HG02885 (cell line): ENCODE data around the gene DPYSL5.

ENCODE experiments used
- ATAC-seq: cut with Tn5 transposase; IDR thresholded peaks from one replicate; pipeline ENCODE4 v1.9.1; 2021; ENCODE audit warnings: mild to moderate bottlenecking; ENCODE audit not compliant: unreplicated experiment, poor library complexity

Gene DPYSL5

DNA sequence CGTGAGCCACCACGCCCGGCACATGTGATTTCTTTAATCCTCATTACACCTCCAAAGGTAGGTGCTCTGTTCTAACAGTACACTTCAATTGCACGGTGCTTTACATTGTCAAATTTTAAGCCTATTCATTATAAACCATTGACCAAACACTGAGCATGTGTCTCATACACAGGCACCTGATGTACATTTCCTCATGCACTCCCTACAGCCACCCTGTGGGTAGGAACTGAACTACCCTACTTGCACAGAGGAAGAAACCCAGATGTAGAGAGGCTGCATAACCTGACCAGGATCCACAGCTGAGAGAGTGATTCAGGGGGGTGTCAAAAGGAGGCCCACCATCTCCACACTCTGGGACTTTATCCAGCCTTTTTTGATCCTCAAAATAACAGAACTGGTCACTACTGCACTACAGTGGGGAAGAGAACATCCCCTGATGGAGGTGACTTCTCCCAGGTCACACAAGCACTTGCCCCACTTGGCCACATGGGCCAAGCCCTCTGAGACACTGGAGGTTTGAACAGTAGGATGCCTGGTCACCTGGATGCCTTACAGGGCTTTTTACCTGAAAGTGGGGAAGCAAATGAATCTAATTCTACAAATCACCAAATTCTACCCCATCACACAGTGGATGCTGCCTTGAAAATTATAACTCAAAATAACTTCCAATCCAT lies 6.9 kb upstream of the DPYSL5 start:
- ATAC-seq, result no peak

DNA sequence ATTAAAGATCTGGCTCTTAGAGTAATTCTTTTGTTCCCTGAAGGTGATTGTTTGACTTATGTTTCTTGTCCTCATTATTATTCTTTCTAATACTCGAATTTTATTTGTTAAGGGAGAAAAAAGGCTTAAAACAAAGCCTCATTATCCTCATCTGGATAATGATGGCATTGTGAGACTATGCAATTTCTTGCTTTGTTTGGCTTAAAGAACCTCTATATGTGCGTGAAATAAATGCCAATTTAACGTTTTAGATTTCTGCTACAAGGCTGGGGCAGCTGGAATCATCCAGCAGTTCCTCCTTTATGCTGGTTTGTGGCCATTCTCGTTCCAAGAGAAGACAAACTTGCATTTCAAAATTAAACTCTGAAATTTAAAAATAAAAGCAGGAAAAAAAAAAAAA lies 4.9 kb upstream of the DPYSL5 start:
- ATAC-seq, result no peak

DNA sequence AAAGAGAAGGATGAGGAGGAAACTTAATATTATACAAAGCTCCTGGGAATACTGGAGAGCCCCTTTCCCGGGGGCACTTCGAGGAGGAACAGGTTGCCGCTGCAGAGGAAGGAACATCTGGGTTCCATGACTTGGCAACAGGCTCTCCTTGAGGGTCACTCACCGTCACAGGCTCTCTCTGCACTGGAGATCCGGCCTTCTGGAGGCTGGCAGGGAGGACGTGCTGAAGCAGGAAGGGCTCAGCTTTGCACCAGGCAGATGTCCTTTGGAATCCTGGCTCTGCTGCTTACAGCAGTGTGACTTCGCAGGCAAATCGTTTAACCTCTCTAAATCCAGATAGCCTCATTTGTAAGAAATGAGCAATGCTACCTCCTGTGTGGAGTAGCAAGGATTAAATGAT lies 2.9 kb upstream of the DPYSL5 start:
- ATAC-seq, result no peak

DNA sequence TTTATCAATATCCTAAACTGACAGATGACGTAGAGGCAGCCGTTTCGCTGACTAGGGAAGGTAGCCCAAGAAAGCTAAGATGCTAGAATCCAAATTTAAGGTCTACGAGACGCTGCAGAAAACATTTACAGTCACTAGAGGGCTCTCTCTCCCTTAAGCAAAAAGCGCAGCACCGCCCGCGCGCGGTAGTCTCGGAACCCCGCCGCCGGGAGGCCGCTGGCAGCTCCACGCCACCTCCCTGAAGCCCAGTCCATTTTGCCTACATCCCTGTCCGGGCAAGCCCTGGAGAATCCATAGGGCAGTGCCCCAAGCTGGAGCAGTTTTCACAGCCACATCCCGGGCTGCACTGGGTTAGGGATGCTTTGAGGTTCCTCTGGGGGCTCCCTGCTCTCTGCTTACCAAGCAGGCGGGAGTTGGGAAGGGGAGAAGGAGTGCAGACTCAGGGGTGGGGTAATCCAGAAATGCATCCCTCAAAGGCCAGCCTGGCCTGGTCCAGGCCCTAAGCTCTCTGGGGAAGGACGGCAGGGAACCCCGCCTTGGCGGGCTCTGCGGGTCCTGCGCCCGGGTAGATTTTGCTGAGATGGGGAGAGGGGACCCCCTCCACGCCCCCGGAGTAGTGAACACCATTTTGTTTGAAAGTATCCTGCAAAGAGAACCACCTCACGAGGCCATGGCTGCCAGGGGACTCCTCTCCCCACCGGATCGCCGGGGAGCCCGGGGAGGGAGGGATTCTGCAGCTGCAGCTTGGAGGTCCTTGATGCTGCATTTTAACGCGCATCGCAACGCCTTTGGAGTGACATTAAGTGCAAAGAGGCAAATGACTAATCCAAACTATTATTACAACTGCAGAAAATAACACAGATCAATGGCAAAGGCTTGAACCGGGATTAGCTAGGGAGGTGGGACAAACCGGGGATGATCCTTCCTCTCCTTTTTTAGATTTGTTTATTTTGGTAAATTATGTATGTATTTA lies 1.3 kb upstream of the DPYSL5 start:
- no peak for ATAC-seq

DNA sequence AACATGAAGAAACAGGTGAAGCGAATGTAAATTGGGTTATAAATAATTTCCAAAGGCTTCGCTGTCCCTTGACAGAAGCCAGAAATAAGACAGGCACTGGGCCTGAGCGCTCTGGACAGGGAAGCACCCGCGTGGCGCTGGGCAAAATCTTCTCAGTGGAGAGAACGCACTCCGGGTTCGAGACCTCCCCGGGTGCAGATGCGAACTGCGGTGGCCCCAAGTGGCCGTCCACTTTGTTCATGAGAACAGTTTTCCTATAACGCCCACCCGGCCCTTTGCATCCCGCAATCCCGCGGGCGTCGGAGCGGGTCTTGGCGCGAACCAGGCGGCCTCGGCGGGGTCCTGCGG lies 651 bp upstream of the DPYSL5 start:
- ATAC-seq, result no peak

DNA sequence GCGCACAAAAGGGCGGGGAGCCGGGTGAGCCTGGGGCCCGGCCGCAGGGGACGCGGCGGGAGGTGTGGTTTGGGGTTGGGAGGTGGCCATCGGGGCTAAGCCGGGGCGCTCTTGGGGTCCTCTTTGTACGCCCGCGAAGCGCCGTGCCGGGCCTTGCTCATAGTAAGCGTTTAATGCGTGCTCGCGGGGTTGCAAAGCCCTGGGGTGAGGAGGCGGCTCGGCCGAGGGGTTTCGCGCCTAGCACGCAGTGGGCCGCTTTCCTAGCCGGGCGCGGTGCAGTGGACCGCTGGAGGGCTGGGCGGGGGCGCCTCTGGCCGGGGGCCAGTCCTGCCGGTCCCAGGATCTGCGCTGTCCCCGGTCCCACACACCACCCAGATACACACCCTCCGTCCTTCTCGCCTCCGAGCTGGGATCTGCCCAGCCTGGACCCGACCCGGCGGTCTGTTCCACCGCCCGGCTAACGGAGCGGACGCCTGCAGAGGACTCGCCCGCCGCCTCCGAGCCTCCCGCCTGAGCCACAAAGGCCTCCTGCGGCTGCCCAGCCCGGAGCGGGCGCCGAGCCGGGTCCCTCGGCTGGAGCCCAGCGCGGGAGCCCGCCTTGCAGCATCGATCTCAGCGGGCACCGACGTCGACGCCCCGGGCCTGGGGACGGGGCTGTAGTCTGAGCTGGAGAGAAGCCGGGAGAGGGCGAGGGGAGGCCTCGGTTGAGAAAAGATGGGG lies 564 bp downstream of the DPYSL5 start:
- ATAC-seq, result no peak

DNA sequence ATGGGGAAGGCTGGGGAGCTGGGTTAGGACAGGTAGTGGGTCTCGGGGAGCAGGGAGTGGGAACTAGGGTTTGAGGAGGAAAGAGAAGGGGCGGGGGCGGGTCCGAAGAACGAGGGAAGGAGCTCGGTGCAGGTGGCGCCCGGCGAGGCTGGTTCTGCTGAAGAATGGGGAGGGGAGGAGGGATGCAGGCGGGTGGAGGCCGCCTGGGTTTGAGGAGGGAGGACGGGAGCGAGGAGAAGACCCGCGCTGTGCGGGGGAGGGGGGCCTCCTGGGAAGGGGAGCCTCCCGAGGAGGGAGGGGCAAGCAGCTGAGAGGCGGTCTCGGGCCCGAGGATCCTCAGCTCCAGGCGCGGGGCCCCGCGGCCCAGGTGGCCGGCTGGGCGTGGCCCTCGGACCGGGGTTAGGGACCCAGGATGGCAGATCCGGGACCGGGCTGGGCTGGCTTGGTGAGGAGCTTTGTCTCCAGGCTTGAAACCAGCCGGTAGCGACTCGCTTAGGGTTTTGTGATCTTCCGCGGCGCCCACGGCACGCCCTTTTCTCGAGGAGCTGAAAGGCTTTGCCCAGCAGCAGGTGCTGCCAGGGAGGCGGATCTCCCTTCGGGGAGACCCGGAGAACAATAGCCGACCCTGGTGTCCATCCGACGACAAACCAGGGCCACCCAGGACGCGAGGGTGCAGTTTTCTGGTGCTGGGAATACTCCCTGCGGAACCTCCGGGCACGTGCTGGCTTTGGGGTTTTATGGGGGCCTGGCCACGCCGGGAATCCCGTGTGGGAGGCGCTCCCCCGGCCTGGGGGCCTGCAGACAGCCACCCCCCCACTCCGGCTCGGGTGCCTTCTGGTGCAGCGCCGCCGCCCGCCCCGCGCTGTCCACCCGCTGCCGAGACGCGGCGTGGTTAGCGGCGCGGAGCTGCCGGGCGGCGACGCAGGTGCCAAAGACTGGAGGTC lies 1.4 kb downstream of the DPYSL5 start:
- ATAC-seq, result no peak

DNA sequence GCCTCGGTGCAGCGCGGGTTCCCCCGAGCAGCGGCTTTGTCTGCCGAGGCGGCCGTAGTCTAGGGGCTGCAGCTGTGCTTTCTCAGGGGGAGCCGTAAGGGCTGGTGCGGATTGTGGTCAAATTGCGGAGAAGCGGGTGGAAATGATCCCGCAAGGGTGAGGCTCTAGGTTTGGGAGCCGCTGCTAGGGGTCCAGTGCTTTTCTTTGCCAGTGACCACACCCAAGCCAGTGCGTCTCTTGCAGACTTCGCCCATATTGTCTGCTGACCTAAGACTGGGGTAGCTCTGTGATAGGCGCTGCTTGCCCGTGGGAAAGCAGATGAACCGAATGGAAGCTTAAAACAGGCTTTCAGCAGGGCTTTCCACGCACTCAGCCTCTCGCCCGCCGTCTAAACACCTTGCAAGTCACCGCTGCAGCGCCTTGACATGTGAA lies 2.1 kb downstream of the DPYSL5 start:
- ATAC-seq, result no peak

DNA sequence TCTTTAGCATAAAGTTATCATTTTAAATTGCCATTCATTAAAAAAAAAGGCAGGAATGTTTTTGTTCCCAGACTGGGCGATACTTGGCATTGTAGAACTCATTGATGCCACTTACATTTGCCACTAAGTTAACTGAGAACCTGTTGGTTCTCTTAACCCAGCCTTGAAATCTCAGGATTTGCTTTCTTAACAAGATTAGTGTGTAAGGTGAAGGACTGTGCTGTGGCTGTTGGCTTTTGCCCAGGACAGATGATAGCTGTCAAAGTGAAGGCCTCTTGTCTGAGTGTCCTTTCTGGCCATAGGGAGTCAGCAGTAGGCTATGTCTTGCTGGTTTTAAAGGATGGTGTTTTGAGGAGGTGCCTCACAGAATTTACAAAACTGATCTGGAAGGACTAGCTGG lies 2.6 kb downstream of the DPYSL5 start:
- no peak for ATAC-seq

DNA sequence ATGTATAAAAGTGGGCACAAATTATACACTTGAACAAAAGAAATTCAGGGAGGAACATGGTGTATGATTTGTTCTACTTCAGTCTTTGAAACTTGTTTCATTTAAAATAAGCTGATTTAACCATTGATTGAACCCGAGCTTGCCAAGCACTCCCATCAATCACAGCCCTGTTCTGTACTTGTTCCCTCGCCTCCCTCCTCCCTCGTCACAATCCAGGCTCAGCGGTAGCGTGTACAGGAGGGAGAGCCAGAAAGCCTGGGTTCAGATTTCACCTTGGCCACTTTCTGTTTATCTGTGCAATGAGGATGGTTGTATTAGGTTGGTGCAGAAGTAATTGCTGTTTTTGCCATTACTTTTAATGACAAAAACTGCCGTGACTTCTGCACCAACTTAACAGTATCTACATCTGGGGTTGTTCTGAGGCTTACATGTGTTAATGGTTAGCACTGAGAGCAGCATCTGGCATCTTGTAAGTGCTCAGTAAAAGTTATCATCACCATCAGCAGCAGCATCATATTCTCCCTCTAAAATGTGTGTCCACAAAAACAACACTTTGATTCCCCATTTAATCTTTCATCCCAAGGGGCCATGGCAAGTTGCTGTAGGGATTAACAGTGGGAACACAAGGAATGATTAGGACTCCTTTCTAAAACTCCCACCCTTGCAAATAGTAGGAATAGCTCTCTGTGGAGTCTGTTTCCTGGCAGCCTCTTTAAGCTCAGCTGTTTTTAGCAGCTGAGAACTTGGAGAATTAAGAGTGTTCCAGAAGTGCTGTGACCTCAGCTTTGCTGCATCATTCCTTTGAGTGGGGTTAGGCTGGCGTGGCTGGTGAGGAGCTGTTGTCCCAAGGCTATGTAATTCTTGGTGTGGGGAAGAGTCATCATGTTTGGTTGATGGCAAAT lies 4.7 kb downstream of the DPYSL5 start:
- no peak for ATAC-seq

DNA sequence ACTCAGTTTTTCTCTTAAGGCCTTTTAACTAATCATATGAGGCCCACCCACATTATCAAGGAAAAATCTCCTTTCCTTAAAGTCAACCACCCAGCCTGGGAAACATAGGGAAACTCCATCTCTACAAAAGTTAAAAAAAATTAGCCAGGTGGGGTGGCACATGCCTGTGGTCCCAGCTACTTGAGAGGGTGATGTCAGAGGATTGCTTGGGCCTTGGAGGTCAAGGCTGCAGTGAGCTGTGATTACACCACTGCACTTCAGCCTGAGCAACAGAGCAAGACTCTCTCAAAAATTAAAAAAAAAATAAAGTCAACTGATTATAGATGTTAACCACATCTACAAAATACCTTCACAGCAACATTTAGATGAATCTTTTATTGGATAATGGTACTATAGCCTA lies 5.8 kb downstream of the DPYSL5 start:
- no peak for ATAC-seq

DNA sequence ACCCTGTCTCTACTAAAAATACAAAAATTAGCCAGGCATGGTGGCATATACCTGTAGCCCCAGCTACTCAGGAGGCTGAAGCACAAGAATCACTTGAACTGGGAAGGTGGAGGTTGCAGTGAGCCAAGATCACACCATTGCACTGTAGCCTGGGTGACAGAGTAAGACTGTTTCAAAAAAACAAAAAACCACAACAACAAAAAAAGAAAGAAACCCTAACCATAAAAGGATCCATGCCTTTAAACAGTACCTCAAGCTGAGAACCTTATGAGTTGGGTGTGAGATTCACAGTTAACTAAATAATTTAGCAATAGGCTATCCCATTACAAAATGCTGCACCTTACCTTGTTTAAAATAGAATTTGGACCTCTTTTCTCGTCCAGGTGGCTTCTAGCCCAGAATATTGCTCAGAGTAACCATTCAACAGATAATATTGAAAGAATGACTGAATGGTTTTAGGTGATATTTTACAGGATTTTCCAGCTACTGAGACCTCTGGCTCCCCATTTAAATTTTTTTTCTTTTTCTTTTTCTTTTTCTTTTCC lies 6.4 kb downstream of the DPYSL5 start:
- no peak for ATAC-seq

DNA sequence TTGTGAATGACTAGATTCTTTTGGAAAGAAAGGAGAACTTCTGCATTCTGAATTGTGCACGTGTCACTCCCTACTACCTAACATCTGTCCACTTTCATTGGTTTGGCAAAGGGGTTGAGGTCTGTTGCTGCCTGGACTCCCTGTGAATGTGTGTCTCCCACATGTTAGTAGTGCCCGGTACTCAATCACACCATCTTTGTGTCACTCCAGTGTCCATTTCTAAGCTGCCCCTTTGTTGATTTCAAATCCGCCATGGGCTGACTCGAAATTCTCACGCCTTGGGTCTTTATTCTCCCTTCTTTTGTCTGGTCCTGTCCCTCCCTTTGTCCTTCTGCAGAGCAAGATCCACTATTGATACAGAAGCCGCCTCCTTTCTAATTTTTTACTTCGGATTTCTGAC lies 7.5 kb downstream of the DPYSL5 start:
- no peak for ATAC-seq

DNA sequence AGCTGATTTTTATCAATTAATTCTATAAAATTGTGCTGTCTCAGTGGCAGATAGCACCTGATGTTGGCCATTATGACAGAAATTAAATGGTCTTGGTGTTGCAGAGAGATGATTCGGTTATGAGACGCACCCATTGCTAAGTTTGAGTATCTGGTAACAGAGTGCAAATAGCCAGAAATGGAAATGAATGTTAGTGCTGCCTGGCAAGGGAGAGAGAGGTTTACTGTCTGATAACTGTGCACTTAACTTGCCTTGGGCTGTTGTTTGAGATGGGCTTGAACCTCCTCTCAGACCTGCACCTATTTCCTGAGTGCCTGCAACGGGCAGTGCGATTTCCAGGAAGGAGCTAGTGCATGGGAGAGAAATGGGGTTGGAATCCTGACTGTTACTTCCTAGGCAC lies 11.7 kb downstream of the DPYSL5 start:
- no peak for ATAC-seq

DNA sequence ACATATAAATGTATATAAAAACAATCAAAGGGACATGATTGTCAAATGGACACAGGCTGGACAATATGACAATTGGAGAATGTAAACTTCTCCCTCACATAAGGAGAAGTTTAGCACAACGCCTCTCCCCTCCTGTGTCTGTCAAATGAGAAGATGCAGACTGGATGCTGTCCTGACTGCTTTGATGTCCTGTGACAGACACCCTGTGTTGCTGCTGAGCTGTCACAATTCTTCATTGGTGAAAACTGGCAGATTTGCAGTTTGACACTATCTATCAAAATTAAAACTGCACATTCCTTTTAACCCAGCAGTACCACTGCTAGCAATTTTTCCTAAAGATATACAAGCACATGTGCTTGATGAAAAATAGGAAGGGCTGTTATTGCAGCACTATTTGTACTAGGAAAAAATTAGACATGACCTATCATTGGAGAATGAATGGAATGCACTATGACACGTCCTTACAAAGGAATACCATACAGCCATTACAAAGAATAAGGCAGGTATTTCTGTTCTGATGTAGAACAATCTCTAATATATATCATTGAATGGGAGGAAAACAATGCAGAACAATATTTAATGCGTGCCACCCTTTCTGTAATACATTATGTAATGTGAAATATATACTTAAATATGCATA lies 12.4 kb downstream of the DPYSL5 start:
- ATAC-seq, result no peak

DNA sequence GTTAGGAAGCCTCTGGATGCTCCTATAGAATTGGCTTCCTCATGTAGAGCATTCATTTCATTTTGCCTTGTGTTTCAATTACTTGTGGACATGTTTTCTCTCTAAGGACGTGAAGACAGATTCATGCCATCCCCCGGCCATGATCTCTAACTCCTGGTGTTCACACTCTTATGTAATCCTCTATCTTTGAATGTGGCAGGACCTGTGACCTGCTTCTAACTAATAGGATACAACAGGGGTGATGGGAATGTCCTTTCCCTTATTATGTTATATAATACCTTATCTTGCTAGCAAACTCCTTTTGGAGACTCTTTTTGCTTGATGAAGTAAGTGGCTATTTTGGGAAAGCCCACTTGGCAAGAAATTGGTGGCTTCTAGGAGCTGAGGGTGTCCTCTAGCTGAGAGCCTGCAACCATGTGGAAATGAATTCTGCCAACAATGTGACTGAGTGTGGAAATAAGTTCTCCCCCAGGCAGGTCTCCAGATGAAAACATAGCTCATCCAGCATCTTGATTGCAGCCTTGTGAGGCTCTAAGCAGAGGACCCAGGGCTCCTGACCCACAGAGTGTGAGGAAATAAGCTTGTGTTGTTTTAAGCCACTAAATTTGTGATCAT lies 13.8 kb downstream of the DPYSL5 start:
- no peak for ATAC-seq

DNA sequence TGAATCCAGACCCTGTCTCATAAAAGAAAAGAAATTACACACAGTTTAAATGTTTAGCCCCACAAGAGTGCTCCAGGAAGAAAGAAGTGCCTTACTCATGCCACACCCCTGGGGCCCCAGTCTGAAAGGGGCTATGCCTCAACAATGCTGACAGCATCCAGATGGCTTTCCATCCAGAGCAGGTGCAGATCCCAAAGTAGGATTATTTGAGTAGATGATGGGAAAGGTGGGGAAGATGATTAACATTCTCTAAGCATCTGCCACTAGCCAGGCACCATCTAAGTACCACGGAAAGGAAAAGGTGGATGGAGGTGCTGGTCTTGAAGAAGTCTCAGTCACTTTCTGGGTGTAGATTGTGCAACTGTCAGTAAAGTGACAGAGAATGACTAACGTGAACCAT lies 16.3 kb downstream of the DPYSL5 start:
- ATAC-seq, result no peak

DNA sequence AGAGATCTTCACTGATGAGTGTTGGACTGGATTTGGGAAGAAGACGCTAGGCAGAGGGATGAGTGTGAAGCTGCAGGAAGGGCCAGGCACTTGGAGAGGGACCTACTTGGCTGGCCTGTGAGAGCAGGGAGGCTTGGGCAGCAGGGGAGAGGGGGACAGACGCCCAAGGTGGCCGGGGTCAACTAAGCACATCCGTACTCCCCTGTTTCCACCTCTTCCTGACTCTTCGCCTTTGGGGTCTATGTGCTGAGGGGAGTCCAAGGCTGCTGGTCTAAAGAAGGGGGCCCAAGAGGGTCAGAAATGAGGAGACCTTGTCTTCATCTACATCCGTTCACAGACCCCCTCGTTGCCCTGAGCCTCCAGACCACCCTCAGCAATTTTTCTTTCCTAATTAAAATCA lies 16.7 kb downstream of the DPYSL5 start:
- no peak for ATAC-seq
